ENCODE measurements around the gene SSTR3.

The SSTR3 gene

DNA sequence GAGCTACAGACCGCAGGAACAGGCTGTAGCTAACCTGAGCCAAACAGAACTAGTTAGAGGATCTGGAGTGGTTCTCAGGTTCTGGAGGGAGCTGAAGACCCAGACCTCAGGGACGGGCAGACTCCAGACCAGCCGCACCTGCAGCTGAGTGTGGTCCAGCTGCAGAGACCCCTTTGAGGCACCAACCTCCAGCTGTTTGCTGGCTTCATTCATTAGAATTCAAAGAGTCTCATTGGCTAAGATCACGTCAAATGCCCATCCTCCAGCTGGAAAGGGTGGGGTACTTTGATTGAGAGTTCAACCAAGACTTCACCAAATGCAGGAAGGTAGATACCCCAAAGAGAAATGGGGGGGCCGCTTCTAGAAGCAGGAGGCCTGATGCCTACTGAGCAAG lies 49.2 kb downstream of the SSTR3 start:
- ATAC-seq, result no peak
- TF ChIP-seq ZNF8 (CRISPR knock-in tag; IDR thresholded peaks at IDR 0.05) (no peak), ZFP30 (CRISPR knock-in tag; IDR thresholded peaks at IDR 0.05) (no peak), OSR1 (CRISPR knock-in tag; IDR thresholded peaks at IDR 0.05) (no peak), CSDC2 (CRISPR knock-in tag; IDR thresholded peaks at IDR 0.05) (no peak), ISL1 (CRISPR knock-in tag; IDR thresholded peaks at IDR 0.05) (no peak), SNAI2 (CRISPR knock-in tag; IDR thresholded peaks at IDR 0.05) (no peak), ZFP3 (CRISPR knock-in tag; IDR thresholded peaks at IDR 0.05) (no peak), PPARA (CRISPR knock-in tag; IDR thresholded peaks at IDR 0.05; ENCODE audit: borderline replicate concordance) (no peak), TCF4 (CRISPR knock-in tag; IDR thresholded peaks at IDR 0.05; ENCODE audit: borderline replicate concordance) (no peak), ARNTL (CRISPR knock-in tag; IDR thresholded peaks at IDR 0.05; ENCODE audit: borderline replicate concordance, low read depth) (no peak), TOX (CRISPR knock-in tag; IDR thresholded peaks at IDR 0.05; ENCODE audit: borderline replicate concordance) (no peak), GLIS3 (CRISPR knock-in tag; IDR thresholded peaks at IDR 0.05) (no peak), RARB (CRISPR knock-in tag; IDR thresholded peaks at IDR 0.05) (no peak), ZC3H10 (CRISPR knock-in tag; IDR thresholded peaks at IDR 0.05) (no peak)
- TF ChIP-seq, protein P1, sequence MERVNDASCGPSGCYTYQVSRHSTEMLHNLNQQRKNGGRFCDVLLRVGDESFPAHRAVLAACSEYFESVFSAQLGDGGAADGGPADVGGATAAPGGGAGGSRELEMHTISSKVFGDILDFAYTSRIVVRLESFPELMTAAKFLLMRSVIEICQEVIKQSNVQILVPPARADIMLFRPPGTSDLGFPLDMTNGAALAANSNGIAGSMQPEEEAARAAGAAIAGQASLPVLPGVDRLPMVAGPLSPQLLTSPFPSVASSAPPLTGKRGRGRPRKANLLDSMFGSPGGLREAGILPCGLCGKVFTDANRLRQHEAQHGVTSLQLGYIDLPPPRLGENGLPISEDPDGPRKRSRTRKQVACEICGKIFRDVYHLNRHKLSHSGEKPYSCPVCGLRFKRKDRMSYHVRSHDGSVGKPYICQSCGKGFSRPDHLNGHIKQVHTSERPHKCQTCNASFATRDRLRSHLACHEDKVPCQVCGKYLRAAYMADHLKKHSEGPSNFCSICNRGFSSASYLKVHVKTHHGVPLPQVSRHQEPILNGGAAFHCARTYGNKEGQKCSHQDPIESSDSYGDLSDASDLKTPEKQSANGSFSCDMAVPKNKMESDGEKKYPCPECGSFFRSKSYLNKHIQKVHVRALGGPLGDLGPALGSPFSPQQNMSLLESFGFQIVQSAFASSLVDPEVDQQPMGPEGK (CRISPR knock-in tag; IDR thresholded peaks at IDR 0.05; ENCODE audit: borderline replicate concordance), result no peak
- TF ChIP-seq, protein P2, sequence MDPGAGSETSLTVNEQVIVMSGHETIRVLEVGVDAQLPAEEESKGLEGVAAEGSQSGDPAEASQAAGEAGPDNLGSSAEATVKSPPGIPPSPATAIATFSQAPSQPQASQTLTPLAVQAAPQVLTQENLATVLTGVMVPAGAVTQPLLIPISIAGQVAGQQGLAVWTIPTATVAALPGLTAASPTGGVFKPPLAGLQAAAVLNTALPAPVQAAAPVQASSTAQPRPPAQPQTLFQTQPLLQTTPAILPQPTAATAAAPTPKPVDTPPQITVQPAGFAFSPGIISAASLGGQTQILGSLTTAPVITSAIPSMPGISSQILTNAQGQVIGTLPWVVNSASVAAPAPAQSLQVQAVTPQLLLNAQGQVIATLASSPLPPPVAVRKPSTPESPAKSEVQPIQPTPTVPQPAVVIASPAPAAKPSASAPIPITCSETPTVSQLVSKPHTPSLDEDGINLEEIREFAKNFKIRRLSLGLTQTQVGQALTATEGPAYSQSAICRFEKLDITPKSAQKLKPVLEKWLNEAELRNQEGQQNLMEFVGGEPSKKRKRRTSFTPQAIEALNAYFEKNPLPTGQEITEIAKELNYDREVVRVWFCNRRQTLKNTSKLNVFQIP (CRISPR knock-in tag; IDR thresholded peaks at IDR 0.05; ENCODE audit: borderline replicate concordance, low read depth), result no peak
- TF ChIP-seq, protein P3, sequence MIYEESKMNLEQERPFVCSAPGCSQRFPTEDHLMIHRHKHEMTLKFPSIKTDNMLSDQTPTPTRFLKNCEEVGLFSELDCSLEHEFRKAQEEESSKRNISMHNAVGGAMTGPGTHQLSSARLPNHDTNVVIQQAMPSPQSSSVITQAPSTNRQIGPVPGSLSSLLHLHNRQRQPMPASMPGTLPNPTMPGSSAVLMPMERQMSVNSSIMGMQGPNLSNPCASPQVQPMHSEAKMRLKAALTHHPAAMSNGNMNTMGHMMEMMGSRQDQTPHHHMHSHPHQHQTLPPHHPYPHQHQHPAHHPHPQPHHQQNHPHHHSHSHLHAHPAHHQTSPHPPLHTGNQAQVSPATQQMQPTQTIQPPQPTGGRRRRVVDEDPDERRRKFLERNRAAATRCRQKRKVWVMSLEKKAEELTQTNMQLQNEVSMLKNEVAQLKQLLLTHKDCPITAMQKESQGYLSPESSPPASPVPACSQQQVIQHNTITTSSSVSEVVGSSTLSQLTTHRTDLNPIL (CRISPR knock-in tag; IDR thresholded peaks at IDR 0.05; ENCODE audit: low read depth), result no peak
- TF ChIP-seq, protein P4, sequence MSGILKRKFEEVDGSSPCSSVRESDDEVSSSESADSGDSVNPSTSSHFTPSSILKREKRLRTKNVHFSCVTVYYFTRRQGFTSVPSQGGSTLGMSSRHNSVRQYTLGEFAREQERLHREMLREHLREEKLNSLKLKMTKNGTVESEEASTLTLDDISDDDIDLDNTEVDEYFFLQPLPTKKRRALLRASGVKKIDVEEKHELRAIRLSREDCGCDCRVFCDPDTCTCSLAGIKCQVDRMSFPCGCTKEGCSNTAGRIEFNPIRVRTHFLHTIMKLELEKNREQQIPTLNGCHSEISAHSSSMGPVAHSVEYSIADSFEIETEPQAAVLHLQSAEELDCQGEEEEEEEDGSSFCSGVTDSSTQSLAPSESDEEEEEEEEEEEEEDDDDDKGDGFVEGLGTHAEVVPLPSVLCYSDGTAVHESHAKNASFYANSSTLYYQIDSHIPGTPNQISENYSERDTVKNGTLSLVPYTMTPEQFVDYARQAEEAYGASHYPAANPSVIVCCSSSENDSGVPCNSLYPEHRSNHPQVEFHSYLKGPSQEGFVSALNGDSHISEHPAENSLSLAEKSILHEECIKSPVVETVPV (CRISPR knock-in tag; IDR thresholded peaks at IDR 0.05), result no peak
- TF ChIP-seq, protein P5, sequence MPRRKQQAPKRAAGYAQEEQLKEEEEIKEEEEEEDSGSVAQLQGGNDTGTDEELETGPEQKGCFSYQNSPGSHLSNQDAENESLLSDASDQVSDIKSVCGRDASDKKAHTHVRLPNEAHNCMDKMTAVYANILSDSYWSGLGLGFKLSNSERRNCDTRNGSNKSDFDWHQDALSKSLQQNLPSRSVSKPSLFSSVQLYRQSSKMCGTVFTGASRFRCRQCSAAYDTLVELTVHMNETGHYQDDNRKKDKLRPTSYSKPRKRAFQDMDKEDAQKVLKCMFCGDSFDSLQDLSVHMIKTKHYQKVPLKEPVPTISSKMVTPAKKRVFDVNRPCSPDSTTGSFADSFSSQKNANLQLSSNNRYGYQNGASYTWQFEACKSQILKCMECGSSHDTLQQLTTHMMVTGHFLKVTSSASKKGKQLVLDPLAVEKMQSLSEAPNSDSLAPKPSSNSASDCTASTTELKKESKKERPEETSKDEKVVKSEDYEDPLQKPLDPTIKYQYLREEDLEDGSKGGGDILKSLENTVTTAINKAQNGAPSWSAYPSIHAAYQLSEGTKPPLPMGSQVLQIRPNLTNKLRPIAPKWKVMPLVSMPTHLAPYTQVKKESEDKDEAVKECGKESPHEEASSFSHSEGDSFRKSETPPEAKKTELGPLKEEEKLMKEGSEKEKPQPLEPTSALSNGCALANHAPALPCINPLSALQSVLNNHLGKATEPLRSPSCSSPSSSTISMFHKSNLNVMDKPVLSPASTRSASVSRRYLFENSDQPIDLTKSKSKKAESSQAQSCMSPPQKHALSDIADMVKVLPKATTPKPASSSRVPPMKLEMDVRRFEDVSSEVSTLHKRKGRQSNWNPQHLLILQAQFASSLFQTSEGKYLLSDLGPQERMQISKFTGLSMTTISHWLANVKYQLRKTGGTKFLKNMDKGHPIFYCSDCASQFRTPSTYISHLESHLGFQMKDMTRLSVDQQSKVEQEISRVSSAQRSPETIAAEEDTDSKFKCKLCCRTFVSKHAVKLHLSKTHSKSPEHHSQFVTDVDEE (CRISPR knock-in tag; IDR thresholded peaks at IDR 0.05), result no peak

DNA sequence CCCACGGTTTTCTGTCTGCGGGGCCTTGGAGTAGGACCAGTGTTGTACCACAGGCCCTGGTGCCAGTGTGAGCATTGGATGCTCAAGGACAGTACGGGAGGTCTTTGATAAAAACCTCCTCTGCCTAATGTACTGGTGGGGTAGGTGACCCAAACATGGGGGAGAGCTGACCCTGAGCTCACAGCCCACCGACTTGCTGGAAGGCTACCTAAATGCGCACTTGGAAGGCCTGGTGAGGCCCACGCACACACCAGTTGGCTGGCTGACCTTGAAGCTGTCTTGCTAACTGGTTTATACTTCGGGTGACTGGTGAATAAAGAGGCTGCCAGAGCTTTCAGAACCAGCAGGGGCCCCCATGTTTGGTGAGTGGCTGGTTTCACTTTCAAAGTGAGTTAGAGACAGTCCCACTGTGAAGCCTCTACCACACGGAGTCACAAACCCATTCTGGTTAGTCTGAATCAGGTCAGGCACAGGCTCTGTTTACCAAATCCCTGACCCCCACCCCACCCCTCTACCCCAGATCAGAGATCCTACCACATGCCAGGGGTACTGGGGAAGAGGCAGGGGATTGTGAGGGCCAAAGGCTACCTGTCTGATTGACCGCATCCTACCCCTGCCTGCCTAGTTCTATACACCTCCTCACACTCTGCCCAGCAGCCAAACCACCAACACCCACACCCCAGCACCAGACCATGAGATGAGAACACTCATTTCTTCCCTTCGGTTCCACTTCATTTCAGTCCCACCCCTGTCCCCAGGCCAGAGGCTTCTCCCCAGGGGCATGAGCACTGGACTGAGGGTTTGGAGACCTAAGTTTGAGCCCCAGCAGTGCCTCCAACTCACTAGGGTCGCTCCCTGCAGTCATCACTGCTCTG lies 49.8 kb downstream of the SSTR3 start:
- TF ChIP-seq TCF4 (CRISPR knock-in tag; IDR thresholded peaks at IDR 0.05; ENCODE audit: borderline replicate concordance), result no peak
- TF ChIP-seq, protein P1 (CRISPR knock-in tag; IDR thresholded peaks at IDR 0.05; ENCODE audit: borderline replicate concordance), result no peak
- TF ChIP-seq ESRRG (CRISPR knock-in tag; IDR thresholded peaks at IDR 0.05), result no peak
- no peak for TF ChIP-seq ZNF8 (CRISPR knock-in tag; IDR thresholded peaks at IDR 0.05)
- TF ChIP-seq ZC3H10 (CRISPR knock-in tag; IDR thresholded peaks at IDR 0.05), result no peak
- TF ChIP-seq OSR1 (CRISPR knock-in tag; IDR thresholded peaks at IDR 0.05), result no peak
- TF ChIP-seq GLIS3 (CRISPR knock-in tag; IDR thresholded peaks at IDR 0.05), result no peak
- no peak for TF ChIP-seq ZNF70 (CRISPR knock-in tag; IDR thresholded peaks at IDR 0.05)
- TF ChIP-seq BACH2 (CRISPR knock-in tag; IDR thresholded peaks at IDR 0.05; ENCODE audit: borderline replicate concordance), result no peak
- no peak for TF ChIP-seq ARNTL (CRISPR knock-in tag; IDR thresholded peaks at IDR 0.05; ENCODE audit: borderline replicate concordance, low read depth)
- TF ChIP-seq ZNF565 (CRISPR knock-in tag; conservative IDR thresholded peaks at IDR 0.05; ENCODE audit: low read depth), result no peak
- TF ChIP-seq PPARA (CRISPR knock-in tag; IDR thresholded peaks at IDR 0.05; ENCODE audit: borderline replicate concordance), result no peak
- TF ChIP-seq RARB (CRISPR knock-in tag; IDR thresholded peaks at IDR 0.05), result no peak
- TF ChIP-seq ZFP30 (CRISPR knock-in tag; IDR thresholded peaks at IDR 0.05), result no peak
- TF ChIP-seq TOX (CRISPR knock-in tag; IDR thresholded peaks at IDR 0.05; ENCODE audit: borderline replicate concordance), result no peak
- no peak for TF ChIP-seq ZFP3 (CRISPR knock-in tag; IDR thresholded peaks at IDR 0.05)
- no peak for ATAC-seq

All from SK-N-SH treated with all-trans-retinoic acid at 6 μM for 48 hours (cell line).